CD4-positive, CD25-positive, alpha-beta regulatory T cell (primary cell): ENCODE data around the gene PAPPA. TPM values are rescaled to one million over a fixed set of nuclear protein-coding genes. Genes with fewer than 3 reads are reported as not detected.

Experiments
- ATAC-seq, 2 donors: fragments of 150-1000 bp; cut with Tn5 transposase; one replicate each; pipeline ENCODE4 v1.10.0; 2021; ENCODE audit warnings: low read depth in 2 of 2, moderate number of reproducible peaks in 2 of 2, moderate library complexity in 1 of 2
- DNase-seq, 3 donors: peaks; one replicate each; pipeline versions ENCODE4 v3.0.0 to v3.0.0-alpha.2; 2012 to 2022; ENCODE audit warnings: mixed read lengths in 1 of 3
- H3K27ac ChIP-seq: one replicate; pipeline ENCODE4 v1.7.0; 2013; ENCODE audit warnings: mild to moderate bottlenecking, low read length; ENCODE audit not compliant: insufficient read depth, poor library complexity, severe bottlenecking
- H3K27me3 ChIP-seq: one replicate; pipeline ENCODE4 v1.7.0; 2013; ENCODE audit warnings: low read length; ENCODE audit not compliant: control insufficient read depth, insufficient read depth
- H3K36me3 ChIP-seq: one replicate; pipeline ENCODE4 v1.7.0; 2013; ENCODE audit warnings: mild to moderate bottlenecking, low read length, moderate library complexity; ENCODE audit not compliant: control insufficient read depth, insufficient read depth
- H3K4me1 ChIP-seq: 2 replicates; pipeline ENCODE4 v1.7.0; 2013; ENCODE audit warnings: mild to moderate bottlenecking, low read length; ENCODE audit not compliant: insufficient read depth, control insufficient read depth, poor library complexity, severe bottlenecking
- H3K4me3 ChIP-seq: one replicate; pipeline ENCODE4 v1.7.0; 2013; ENCODE audit warnings: low read depth, mild to moderate bottlenecking, low read length, moderate library complexity
- H3K9me3 ChIP-seq, 2 experiments: 1 replicate in 1 of 2; 2 replicates in 1 of 2; pipeline ENCODE4 v1.7.0; 2013; ENCODE audit warnings: low read length in 2 of 2, mild to moderate bottlenecking in 1 of 2, moderate library complexity in 1 of 2; ENCODE audit not compliant: control insufficient read depth in 2 of 2
- H3K27ac Mint-ChIP-seq, 3 donors: one replicate each; pipeline ENCODE4 v1.8.0; 2020 to 2022; ENCODE audit warnings: mild to moderate bottlenecking in 3 of 3, mixed read lengths in 3 of 3, moderate library complexity in 2 of 3
- H3K27me3 Mint-ChIP-seq: one replicate; pipeline ENCODE4 v1.8.0; 2022; ENCODE audit warnings: mild to moderate bottlenecking, mixed read lengths
- H3K36me3 Mint-ChIP-seq: one replicate; pipeline ENCODE4 v1.8.0; 2020; ENCODE audit warnings: mixed read lengths
- H3K4me1 Mint-ChIP-seq, 4 donors: one replicate each; pipeline ENCODE4 v1.8.0; 2020 to 2022; ENCODE audit warnings: mixed read lengths in 4 of 4, mild to moderate bottlenecking in 1 of 4
- H3K4me3 Mint-ChIP-seq, 4 donors: one replicate each; pipeline ENCODE4 v1.8.0; 2020 to 2022; ENCODE audit warnings: mild to moderate bottlenecking in 4 of 4, mixed read lengths in 4 of 4, moderate library complexity in 3 of 4
- H3K9me3 Mint-ChIP-seq, 7 donors: one replicate each; pipeline ENCODE4 v1.8.0; 2020 to 2022; ENCODE audit warnings: mixed read lengths in 7 of 7, mild to moderate bottlenecking in 3 of 7, moderate library complexity in 2 of 7
- polyA plus RNA-seq, 4 donors: library from polyadenylated mRNA; unstranded; fragments of 300-500 nt; fragmentation: Illumina TruSeq; gene quantifications; one replicate each; pipeline ENCODE4 v1.2.3, GENCODE V29; 2021
- total RNA-seq: library from RNA; stranded (reverse); gene quantifications from one replicate; pipeline ENCODE4 v1.2.3, GENCODE V29; 2022

The PAPPA gene
- total and polyA plus RNA-seq, 5 donors from 2014 or later: 0.01 to 0.42 (median 0.09) TPM; not detected in 1

GRCh38 chr9:116163293-116164055 lies 9.9 kb downstream of the PAPPA start:
- Mint-ChIP-seq H3K36me3 (no peaks in the 10 kb centered on the region), H3K4me1 (no peaks in the 10 kb centered on the region), H3K9me3 (peaks cover 0 to 10% (median 0%) of the 10 kb centered on the region in 7 donors), H3K27me3 (peaks cover 12% of the 10 kb centered on the region), H3K27ac (no peak overlapping the region), H3K4me3 (no peak overlapping the region)
- Histone ChIP-seq H3K36me3 (no peaks in the 10 kb centered on the region), H3K4me3 (no peak overlapping the region), H3K9me3 (no peaks in the 10 kb centered on the region), H3K27ac (no peak overlapping the region), H3K4me1 (no peaks in the 10 kb centered on the region), H3K27me3 (no peaks in the 10 kb centered on the region)
- DNase-seq: no peak
- ATAC-seq: no peak

GRCh38 chr9:116165912-116166311 lies 12.3 kb downstream of the PAPPA start:
- H3K27me3 ChIP-seq: no peaks in the 10 kb centered on the region

GRCh38 chr9:116166713-116167112 lies 13.1 kb downstream of the PAPPA start:
- DNase-seq (no peak), ATAC-seq (no peak)
- Histone ChIP-seq H3K27me3 (no peaks in the 10 kb centered on the region), H3K4me1 (no peaks in the 10 kb centered on the region), H3K4me3 (no peak overlapping the region), H3K27ac (no peak overlapping the region), H3K9me3 (no peaks in the 10 kb centered on the region), H3K36me3 (no peaks in the 10 kb centered on the region)
- Mint-ChIP-seq H3K36me3 (no peaks in the 10 kb centered on the region), H3K4me3 (no peak overlapping the region), H3K4me1 (no peaks in the 10 kb centered on the region), H3K9me3 (peaks cover 0 to 7% (median 0%) of the 10 kb centered on the region in 7 donors), H3K27ac (no peak overlapping the region), H3K27me3 (peaks cover under 1% of the 10 kb centered on the region)

More at GRCh38 chr9:116165912-116166311, 12.3 kb downstream of the PAPPA start:
- Histone ChIP-seq H3K9me3 (no peaks in the 10 kb centered on the region), H3K36me3 (no peaks in the 10 kb centered on the region), H3K4me1 (no peaks in the 10 kb centered on the region), H3K4me3 (no peak overlapping the region), H3K27ac (no peak overlapping the region)
- Mint-ChIP-seq H3K4me1 (no peaks in the 10 kb centered on the region), H3K27ac (no peak overlapping the region), H3K36me3 (no peaks in the 10 kb centered on the region), H3K9me3 (peaks cover 0 to 7% (median 0%) of the 10 kb centered on the region in 7 donors), H3K4me3 (no peak overlapping the region), H3K27me3 (peaks cover 7% of the 10 kb centered on the region)
- DNase-seq (no peak), ATAC-seq (no peak)

- no peak overlapping the region for H3K4me3 Mint-ChIP-seq
- no peak overlapping the region for H3K27ac ChIP-seq
- H3K27ac Mint-ChIP-seq: no peak overlapping the region
- H3K36me3 ChIP-seq: no peaks in the 10 kb centered on the region
- ATAC-seq: no peak
- H3K36me3 Mint-ChIP-seq: no peaks in the 10 kb centered on the region
- H3K9me3 Mint-ChIP-seq: peaks cover 0 to 7% (median 0%) of the 10 kb centered on the region in 7 donors
- no peaks in the 10 kb centered on the region for H3K27me3 Mint-ChIP-seq
- H3K4me1 ChIP-seq: no peaks in the 10 kb centered on the region
- no peaks in the 10 kb centered on the region for H3K4me1 Mint-ChIP-seq
- no peaks in the 10 kb centered on the region for H3K9me3 ChIP-seq
- H3K27me3 ChIP-seq: no peaks in the 10 kb centered on the region
- DNase-seq: no peak
- H3K4me3 ChIP-seq: no peak overlapping the region
Measured at GRCh38 chr9:116168231-116168630, 14.6 kb downstream of the PAPPA start.

GRCh38 chr9:116172216-116172615 lies 18.6 kb downstream of the PAPPA start:
- no peak for DNase-seq
- Histone ChIP-seq H3K27ac (no peak overlapping the region), H3K9me3 (no peaks in the 10 kb centered on the region), H3K4me3 (no peak overlapping the region), H3K4me1 (no peaks in the 10 kb centered on the region), H3K36me3 (no peaks in the 10 kb centered on the region), H3K27me3 (no peaks in the 10 kb centered on the region)
- no peak overlapping the region for H3K27ac Mint-ChIP-seq
- H3K9me3 Mint-ChIP-seq: peaks cover 0 to 2% (median 0%) of the 10 kb centered on the region in 7 donors
- no peaks in the 10 kb centered on the region for H3K27me3 Mint-ChIP-seq
- ATAC-seq: no peak
- H3K36me3 Mint-ChIP-seq: no peaks in the 10 kb centered on the region
- H3K4me3 Mint-ChIP-seq: no peak overlapping the region
- no peaks in the 10 kb centered on the region for H3K4me1 Mint-ChIP-seq

GRCh38 chr9:116174347-116174746 lies 20.8 kb downstream of the PAPPA start:
- no peak for DNase-seq
- Histone ChIP-seq H3K9me3 (no peaks in the 10 kb centered on the region), H3K36me3 (no peaks in the 10 kb centered on the region), H3K27ac (no peak overlapping the region), H3K4me1 (no peaks in the 10 kb centered on the region), H3K4me3 (no peak overlapping the region), H3K27me3 (no peaks in the 10 kb centered on the region)
- H3K36me3 Mint-ChIP-seq: no peaks in the 10 kb centered on the region
- H3K27ac Mint-ChIP-seq: no peak overlapping the region
- H3K27me3 Mint-ChIP-seq: no peaks in the 10 kb centered on the region
- H3K4me3 Mint-ChIP-seq: no peak overlapping the region
- H3K4me1 Mint-ChIP-seq: no peaks in the 10 kb centered on the region
- ATAC-seq: no peak
- H3K9me3 Mint-ChIP-seq: peaks cover 0 to 2% (median 0%) of the 10 kb centered on the region in 7 donors

GRCh38 chr9:116175614-116176013 lies 22.0 kb downstream of the PAPPA start:
- no peaks in the 10 kb centered on the region for H3K27me3 Mint-ChIP-seq
- no peak overlapping the region for H3K4me3 Mint-ChIP-seq
- no peaks in the 10 kb centered on the region for H3K36me3 ChIP-seq
- H3K27ac ChIP-seq: no peak overlapping the region
- ATAC-seq (no peak), DNase-seq (no peak)
- H3K4me3 ChIP-seq: no peak overlapping the region
- H3K9me3 ChIP-seq: no peaks in the 10 kb centered on the region
- no peaks in the 10 kb centered on the region for H3K36me3 Mint-ChIP-seq
- no peak overlapping the region for H3K27ac Mint-ChIP-seq
- no peaks in the 10 kb centered on the region for H3K27me3 ChIP-seq
- H3K9me3 Mint-ChIP-seq: peaks cover 0 to 2% (median 0%) of the 10 kb centered on the region in 7 donors
- no peaks in the 10 kb centered on the region for H3K4me1 Mint-ChIP-seq
- H3K4me1 ChIP-seq: no peaks in the 10 kb centered on the region
